NCI-H526 treated with DMSO at 0.1 percent for 48 hours (cell line): ENCODE data around the gene PCCA.
A peak's percentile ranks its signal among the peaks of the same experiment; 100 is the strongest.

ENCODE experiments used
- DNase-seq: peaks from one replicate; lab custom pipeline; 2025; lab: John Stamatoyannopoulos, UW

Gene PCCA

GRCh38 chr13:100433475-100433874, 344.6 kb downstream of the PCCA start:
- no peak for DNase-seq

GRCh38 chr13:100434010-100434763, 345.3 kb downstream of the PCCA start:
- no peak for DNase-seq

GRCh38 chr13:100436099-100436498, 347.2 kb downstream of the PCCA start:
- DNase-seq: no peak

- no peak for DNase-seq
Measured at GRCh38 chr13:100438059-100438788, 349.3 kb downstream of the PCCA start.

- DNase-seq: peak; percentile 37
Measured at GRCh38 chr13:100439247-100439970, 350.5 kb downstream of the PCCA start.

GRCh38 chr13:100440751-100441425, 352.0 kb downstream of the PCCA start:
- DNase-seq: no peak

- no peak for DNase-seq
Measured at GRCh38 chr13:100442095-100442832, 353.4 kb downstream of the PCCA start.

- no peak for DNase-seq
Measured at GRCh38 chr13:100443278-100443997, 354.5 kb downstream of the PCCA start.

GRCh38 chr13:100443998-100444328, 355.1 kb downstream of the PCCA start:
- no peak for DNase-seq

- no peak for DNase-seq
Measured at GRCh38 chr13:100447831-100448230, 358.9 kb downstream of the PCCA start.

- no peak for DNase-seq
Measured at GRCh38 chr13:100451923-100452322, 363.0 kb downstream of the PCCA start.

GRCh38 chr13:100454876-100455275, 366.0 kb downstream of the PCCA start:
- DNase-seq: no peak

- no peak for DNase-seq
Measured at GRCh38 chr13:100458673-100459072, 369.8 kb downstream of the PCCA start.

- no peak for DNase-seq
Measured at GRCh38 chr13:100459747-100460146, 370.9 kb downstream of the PCCA start.

GRCh38 chr13:100460266-100460665, 371.4 kb downstream of the PCCA start:
- DNase-seq: no peak

GRCh38 chr13:100460791-100461190, 371.9 kb downstream of the PCCA start:
- no peak for DNase-seq

- DNase-seq: peak; percentile 85
Measured at GRCh38 chr13:100461309-100462030, 372.6 kb downstream of the PCCA start.

GRCh38 chr13:100464006-100464405, 375.1 kb downstream of the PCCA start:
- no peak for DNase-seq

GRCh38 chr13:100465558-100465957, 376.7 kb downstream of the PCCA start:
- no peak for DNase-seq

GRCh38 chr13:100470866-100471505, 382.1 kb downstream of the PCCA start:
- DNase-seq: no peak
